Neural progenitor cell (in vitro differentiated cells): Measurements from ENCODE around the gene NAALAD2. TPM values are rescaled to one million over a fixed set of nuclear protein-coding genes. Genes with fewer than 3 reads are reported as not detected.
"Not testable (repeated sequence)": the region's sequence is repeated elsewhere in the genome, so short reads cannot be mapped to it uniquely, and the experiment has no call there.

Experiments used
- DNase-seq: peaks from one replicate; pipeline ENCODE4 v3.0.0-alpha.2; 2016; ENCODE audit warnings: low spot score
- H2AFZ ChIP-seq: fragments of 200-600 bp; sonication (generic); replicated peaks from 2 replicates; pipeline ENCODE4 v1.6.1; 2016; ENCODE audit warnings: antibody characterized with exemption
- H3F3A ChIP-seq: fragments of 200-600 bp; sonication (generic); 2 replicates; pipeline ENCODE4 v1.6.1; 2016; ENCODE audit warnings: antibody characterized with exemption, low read depth
- H3K27ac ChIP-seq: fragments of 200-600 bp; sonication (generic); 2 replicates; pipeline ENCODE4 v1.5.1; 2016; ENCODE audit warnings: mild to moderate bottlenecking
- H3K27me3 ChIP-seq: fragments of 200-600 bp; sonication (generic); 2 replicates; pipeline ENCODE4 v1.6.1; 2016; ENCODE audit warnings: mild to moderate bottlenecking, moderate library complexity
- H3K36me3 ChIP-seq: fragments of 200-600 bp; sonication (generic); 2 replicates; pipeline ENCODE4 v1.5.1; 2016
- H3K4me1 ChIP-seq: fragments of 200-600 bp; sonication (generic); 2 replicates; pipeline ENCODE4 v1.6.1; 2016; ENCODE audit warnings: mixed run types
- H3K4me2 ChIP-seq: fragments of 200-600 bp; sonication (generic); 2 replicates; pipeline ENCODE4 v1.6.1; 2016
- H3K4me3 ChIP-seq: fragments of 200-600 bp; sonication (generic); 2 replicates; pipeline ENCODE4 v1.5.1; 2016
- H3K79me2 ChIP-seq: fragments of 200-600 bp; sonication (generic); 2 replicates; pipeline ENCODE4 v1.6.1; 2016; ENCODE audit warnings: low read depth
- H3K9ac ChIP-seq: fragments of 200-600 bp; sonication (generic); 2 replicates; pipeline ENCODE4 v1.6.1; 2016
- H3K9me3 ChIP-seq: fragments of 200-600 bp; sonication (generic); 2 replicates; pipeline ENCODE4 v1.5.1; 2016; ENCODE audit warnings: low read depth
- H4K20me1 ChIP-seq: fragments of 200-600 bp; sonication (generic); 2 replicates; pipeline ENCODE4 v1.6.1; 2016; ENCODE audit warnings: low read depth
- H3K27ac Mint-ChIP-seq: 3 replicates; pipeline ENCODE4 v1.8.0; 2021; ENCODE audit warnings: mixed read lengths
- H3K27me3 Mint-ChIP-seq: 2 replicates; pipeline ENCODE4 v1.8.0; 2022; ENCODE audit warnings: low read depth, mild to moderate bottlenecking, inconsistent platforms, moderate library complexity, mixed read lengths; ENCODE audit not compliant: insufficient read depth
- H3K36me3 Mint-ChIP-seq: 3 replicates; pipeline ENCODE4 v1.8.0; 2021; ENCODE audit warnings: mixed read lengths
- H3K4me1 Mint-ChIP-seq: 3 replicates; pipeline ENCODE4 v1.8.0; 2021; ENCODE audit warnings: mixed read lengths
- H3K4me3 Mint-ChIP-seq: 3 replicates; pipeline ENCODE4 v1.8.0; 2021; ENCODE audit warnings: mild to moderate bottlenecking, moderate library complexity, mixed read lengths
- H3K9me3 Mint-ChIP-seq: 3 replicates; pipeline ENCODE4 v1.8.0; 2020; ENCODE audit warnings: mixed read lengths
- CTCF ChIP-seq: fragments of 200-600 bp; sonication (generic); IDR thresholded peaks from 2 replicates; pipeline ENCODE4 v1.5.1; 2017; ENCODE audit warnings: antibody characterized with exemption, mild to moderate bottlenecking
- EZH2 ChIP-seq: fragments of 200-600 bp; sonication (generic); IDR thresholded peaks from 2 replicates; pipeline ENCODE4 v1.6.1; 2017; ENCODE audit warnings: antibody characterized with exemption, mild to moderate bottlenecking, moderate library complexity
- EZH2phosphoT487 ChIP-seq: fragments of 200-600 bp; sonication (generic); IDR thresholded peaks from 2 replicates; pipeline ENCODE4 v1.6.1; 2017; ENCODE audit warnings: antibody characterized with exemption
- total RNA-seq: library from RNA; depleted of rRNA; stranded (reverse); fragments of >200 nt; gene quantifications from 2 replicates; pipeline ENCODE4 v1.2.3, GENCODE V29; 2015; ENCODE audit warnings: low replicate concordance

NAALAD2 gene
- total RNA-seq, 1 donor from 2014 or later = 67.1 TPM

GRCh38 chr11:90148900-90149299 lies 14.4 kb downstream of the NAALAD2 start:
- no peaks in the 10 kb centered on the region for H3K9me3 Mint-ChIP-seq
- H3K4me1 Mint-ChIP-seq = no peaks in the 10 kb centered on the region
- no peaks in the 10 kb centered on the region for H3K27me3 Mint-ChIP-seq
- peaks cover 2% of the 10 kb centered on the region for H3K36me3 Mint-ChIP-seq
- Histone ChIP-seq H3K79me2 (peaks cover 2% of the 10 kb centered on the region), H3K27ac (no peak overlapping the region), H3K36me3 (no peaks in the 10 kb centered on the region), H3K4me2 (no peak overlapping the region), H3K4me3 (no peak overlapping the region), H3K27me3 (no peaks in the 10 kb centered on the region), H3K4me1 (peaks cover 8% of the 10 kb centered on the region), H3K9me3 (no peaks in the 10 kb centered on the region), H3F3A (peaks cover 3% of the 10 kb centered on the region), H2AFZ (no peak overlapping the region), H3K9ac (no peak overlapping the region), H4K20me1 (no peaks in the 10 kb centered on the region)
- DNase-seq = no peak
- no peak overlapping the region for H3K4me3 Mint-ChIP-seq
- TF ChIP-seq EZH2 = no peak
- TF ChIP-seq CTCF = peak; percentile 17
- no peak overlapping the region for H3K27ac Mint-ChIP-seq

GRCh38 chr11:90166982-90167573 lies 32.6 kb downstream of the NAALAD2 start:
- not testable (repeated sequence) for H3K27me3 Mint-ChIP-seq, H3K4me1 ChIP-seq, H3K4me3 Mint-ChIP-seq, H3K4me3 ChIP-seq, H3K36me3 ChIP-seq, DNase-seq, H3K27ac Mint-ChIP-seq, H2AFZ ChIP-seq, H3K79me2 ChIP-seq, H3K9ac ChIP-seq, H3K9me3 Mint-ChIP-seq, H3K4me2 ChIP-seq, H3K36me3 Mint-ChIP-seq, H3K4me1 Mint-ChIP-seq, H3K9me3 ChIP-seq, H4K20me1 ChIP-seq, H3F3A ChIP-seq, H3K27me3 ChIP-seq, H3K27ac ChIP-seq

GRCh38 chr11:90167704-90168103 lies 33.2 kb downstream of the NAALAD2 start:
- not testable (repeated sequence) for DNase-seq, H3K4me1 ChIP-seq, H3K4me3 Mint-ChIP-seq, H3K27ac Mint-ChIP-seq, H3K36me3 ChIP-seq, H3K9me3 Mint-ChIP-seq, H3K27ac ChIP-seq, H3F3A ChIP-seq, H2AFZ ChIP-seq, H3K9ac ChIP-seq, H3K36me3 Mint-ChIP-seq, H3K4me1 Mint-ChIP-seq, H3K9me3 ChIP-seq, H3K4me3 ChIP-seq, H3K27me3 Mint-ChIP-seq, H4K20me1 ChIP-seq, H3K27me3 ChIP-seq, H3K4me2 ChIP-seq, H3K79me2 ChIP-seq

- H3K4me3 ChIP-seq = no peak overlapping the region
- H3K27ac Mint-ChIP-seq = no peak overlapping the region
- no peaks in the 10 kb centered on the region for H3K79me2 ChIP-seq
- H3K4me3 Mint-ChIP-seq = no peak overlapping the region
- H4K20me1 ChIP-seq = no peaks in the 10 kb centered on the region
- H3K9me3 ChIP-seq = no peaks in the 10 kb centered on the region
- no peaks in the 10 kb centered on the region for H3F3A ChIP-seq
- H3K4me2 ChIP-seq = no peak overlapping the region
- no peak for DNase-seq
- H3K27me3 ChIP-seq = no peaks in the 10 kb centered on the region
- no peak overlapping the region for H3K9ac ChIP-seq
- H3K27ac ChIP-seq = no peak overlapping the region
- H3K36me3 ChIP-seq = peaks cover 10% of the 10 kb centered on the region
- no peak overlapping the region for H2AFZ ChIP-seq
- no peaks in the 10 kb centered on the region for H3K9me3 Mint-ChIP-seq
- TF ChIP-seq EZH2phosphoT487 (no peak), EZH2 (no peak), CTCF (no peak)
- peaks cover 5% of the 10 kb centered on the region for H3K36me3 Mint-ChIP-seq
- no peaks in the 10 kb centered on the region for H3K4me1 ChIP-seq
- H3K4me1 Mint-ChIP-seq = peaks cover 6% of the 10 kb centered on the region
- no peaks in the 10 kb centered on the region for H3K27me3 Mint-ChIP-seq
Observed at GRCh38 chr11:90168571-90168970, 34.1 kb downstream of the NAALAD2 start.
